ENCODE results near the gene RGS3. TPM values are rescaled to one million over a fixed set of nuclear protein-coding genes. Genes with fewer than 3 reads are reported as not detected.

The RGS3 gene
- total RNA-seq, 1 donor from 2014 or later, result 26.3 TPM

- H3K27ac Mint-ChIP-seq, result no peak overlapping the region
- no peak for DNase-seq (ENCODE audit: low spot score in 2 of 2, unreplicated experiment in 2 of 2)
- peaks cover 5% of the 10 kb centered on the region for H3K36me3 Mint-ChIP-seq
- peaks cover 15% of the 10 kb centered on the region for H3K27me3 Mint-ChIP-seq (ENCODE audit: low read depth)
- H3K4me3 Mint-ChIP-seq, result no peak overlapping the region
- peaks cover 20% of the 10 kb centered on the region for H3K9me3 Mint-ChIP-seq
- no peak for TF ChIP-seq CTCF (IDR thresholded peaks at IDR 0.05; ENCODE audit: unreplicated experiment)
- H3K4me1 Mint-ChIP-seq, result peaks cover 23% of the 10 kb centered on the region
These were observed 3.7 kb downstream of the RGS3 start for GRCh38 chr9:113467183-113467582.

- TF ChIP-seq CTCF (IDR thresholded peaks at IDR 0.05; ENCODE audit: unreplicated experiment), result no peak
- H3K9me3 Mint-ChIP-seq, result peaks cover 24% of the 10 kb centered on the region
- peaks cover 9% of the 10 kb centered on the region for H3K36me3 Mint-ChIP-seq
- no peak overlapping the region for H3K4me3 Mint-ChIP-seq
- H3K27ac Mint-ChIP-seq, result peak overlapping the region; percentile 12
- H3K4me1 Mint-ChIP-seq, result peaks cover 20% of the 10 kb centered on the region
- no peak for DNase-seq (ENCODE audit: low spot score in 2 of 2, unreplicated experiment in 2 of 2)
- peaks cover 3% of the 10 kb centered on the region for H3K27me3 Mint-ChIP-seq (ENCODE audit: low read depth)
These were observed 5.4 kb downstream of the RGS3 start for GRCh38 chr9:113468716-113469448.

- peaks cover 24% of the 10 kb centered on the region for H3K9me3 Mint-ChIP-seq
- no peaks in the 10 kb centered on the region for H3K4me1 Mint-ChIP-seq
- H3K27ac Mint-ChIP-seq, result no peak overlapping the region
- no peak overlapping the region for H3K4me3 Mint-ChIP-seq
- TF ChIP-seq CTCF (IDR thresholded peaks at IDR 0.05; ENCODE audit: unreplicated experiment), result no peak
- no peak for DNase-seq (ENCODE audit: low spot score in 2 of 2, unreplicated experiment in 2 of 2)
- peaks cover 9% of the 10 kb centered on the region for H3K36me3 Mint-ChIP-seq
- H3K27me3 Mint-ChIP-seq (ENCODE audit: low read depth), result no peaks in the 10 kb centered on the region
These were observed 7.6 kb downstream of the RGS3 start for GRCh38 chr9:113471143-113471542.

GRCh38 chr9:113471566-113471965 is 8.0 kb downstream of the RGS3 start:
- H3K36me3 Mint-ChIP-seq, result peaks cover 9% of the 10 kb centered on the region
- no peak for DNase-seq (ENCODE audit: low spot score in 2 of 2, unreplicated experiment in 2 of 2)

GRCh38 chr9:113472199-113472598 is 8.7 kb downstream of the RGS3 start:
- H3K9me3 Mint-ChIP-seq, result peaks cover 18% of the 10 kb centered on the region
- peaks cover 8% of the 10 kb centered on the region for H3K36me3 Mint-ChIP-seq
- H3K4me3 Mint-ChIP-seq, result no peak overlapping the region
- no peak overlapping the region for H3K27ac Mint-ChIP-seq
- no peak for TF ChIP-seq CTCF (IDR thresholded peaks at IDR 0.05; ENCODE audit: unreplicated experiment)
- no peaks in the 10 kb centered on the region for H3K4me1 Mint-ChIP-seq
- H3K27me3 Mint-ChIP-seq (ENCODE audit: low read depth), result no peaks in the 10 kb centered on the region
- no peak for DNase-seq (ENCODE audit: low spot score in 2 of 2, unreplicated experiment in 2 of 2)

More at GRCh38 chr9:113471566-113471965, 8.0 kb downstream of the RGS3 start:
- Mint-ChIP-seq H3K4me3 (no peak overlapping the region), H3K27ac (no peak overlapping the region), H3K4me1 (no peaks in the 10 kb centered on the region), H3K27me3 (ENCODE audit: low read depth) (no peaks in the 10 kb centered on the region), H3K9me3 (peaks cover 24% of the 10 kb centered on the region)
- TF ChIP-seq CTCF (IDR thresholded peaks at IDR 0.05; ENCODE audit: unreplicated experiment), result no peak
